Natural killer cell treated with Interleukin-12 subunit alpha and Interleukin-12 subunit beta and Interleukin-15 and Interleukin-18, amount 100 ng/mL, for 72 hours (primary cell): Measurements from ENCODE around the gene AFF3. TPM values are rescaled to one million over a fixed set of nuclear protein-coding genes. Genes with fewer than 3 reads are reported as not detected.
"Not testable (repeated sequence)": the region's sequence is repeated elsewhere in the genome, so short reads cannot be mapped to it uniquely, and the experiment has no call there.

ENCODE experiments used
- ATAC-seq, 2 donors: fragments of 150-1000 bp; cut with Tn5 transposase in 1 of 2; sonication (Bioruptor Pico), chemical (Tn5 transposase) in 1 of 2; 2 replicates each; pipeline ENCODE4 v1.10.0; 2021
- DNase-seq: peaks from one replicate; pipeline ENCODE4 v3.0.0; 2022; ENCODE audit warnings: low spot score
- H3K27ac Mint-ChIP-seq, 2 donors: 1 replicate in 1 of 2; 2 replicates in 1 of 2; pipeline ENCODE4 v1.8.0; 2022; ENCODE audit warnings: mixed read lengths in 2 of 2, mild to moderate bottlenecking in 1 of 2, moderate library complexity in 1 of 2
- H3K27me3 Mint-ChIP-seq, 2 donors: 1 replicate in 1 of 2; 2 replicates in 1 of 2; pipeline ENCODE4 v1.8.0; 2022; ENCODE audit warnings: mixed read lengths in 2 of 2
- H3K36me3 Mint-ChIP-seq: one replicate; pipeline ENCODE4 v1.8.0; 2022; ENCODE audit warnings: mixed read lengths
- H3K4me1 Mint-ChIP-seq, 2 donors: 1 replicate in 1 of 2; 2 replicates in 1 of 2; pipeline ENCODE4 v1.8.0; 2022; ENCODE audit warnings: low read depth in 2 of 2, mixed read lengths in 2 of 2, mild to moderate bottlenecking in 1 of 2
- H3K4me3 Mint-ChIP-seq: one replicate; pipeline ENCODE4 v1.8.0; 2022; ENCODE audit warnings: mixed read lengths
- H3K9me3 Mint-ChIP-seq: 2 replicates; pipeline ENCODE4 v1.8.0; 2022; ENCODE audit warnings: mixed read lengths
- total RNA-seq, 2 donors: library from RNA; stranded (reverse); gene quantifications; one replicate each; pipeline ENCODE4 v1.2.3, GENCODE V29; 2022

Gene AFF3
- total RNA-seq, 2 donors from 2014 or later, result 1.5 TPM; not detected in 1

DNA sequence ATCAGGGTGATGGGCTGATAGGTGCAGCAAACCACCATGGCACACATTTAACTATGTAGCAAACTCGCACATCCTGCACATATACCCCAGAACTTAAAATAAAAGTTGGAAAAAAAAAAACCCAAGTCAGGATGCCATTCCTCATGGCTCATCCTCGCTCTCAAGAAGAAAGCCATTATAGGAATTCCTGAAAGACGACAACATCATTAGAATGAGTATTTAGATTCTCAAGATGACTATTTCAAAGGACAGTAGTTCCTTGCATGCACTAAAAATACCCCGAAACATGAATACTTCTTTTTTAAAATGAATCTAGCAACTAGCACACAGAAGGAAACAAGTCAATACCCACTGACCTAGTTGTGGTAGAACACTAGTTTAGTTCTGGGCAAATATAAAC is 366.8 kb downstream of the AFF3 start:
- Mint-ChIP-seq H3K27me3 (peaks cover 13 to 37% of the 10 kb centered on the region in 2 donors), H3K9me3 (peaks cover 3% of the 10 kb centered on the region), H3K36me3 (no peaks in the 10 kb centered on the region), H3K27ac (no peak overlapping the region), H3K4me1 (no peaks in the 10 kb centered on the region), H3K4me3 (no peak overlapping the region)
- ATAC-seq (no peak), DNase-seq (no peak)

DNA sequence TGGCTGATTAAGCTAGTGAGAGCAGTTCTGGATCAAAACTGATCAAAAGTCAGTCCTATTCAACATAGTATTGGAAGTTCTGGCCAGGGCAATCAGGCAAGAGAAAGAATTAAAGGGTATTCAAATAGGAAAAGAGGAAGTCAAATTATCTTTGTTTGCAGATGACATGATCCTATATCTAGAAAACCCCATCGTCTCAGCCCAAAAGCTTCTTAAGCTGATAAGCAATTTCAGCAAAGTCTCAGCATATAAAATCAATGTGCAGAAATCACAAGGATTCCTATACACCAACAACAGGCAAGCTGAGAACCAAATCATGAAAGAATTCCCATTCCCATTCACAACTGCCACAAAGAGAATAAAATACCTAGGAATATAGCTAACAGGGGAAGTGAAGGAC is 368.7 kb downstream of the AFF3 start:
- H3K36me3 Mint-ChIP-seq, H3K4me1 Mint-ChIP-seq, DNase-seq, H3K4me3 Mint-ChIP-seq, ATAC-seq, H3K9me3 Mint-ChIP-seq, H3K27ac Mint-ChIP-seq: not testable (repeated sequence)
- peaks cover 9 to 31% of the 10 kb centered on the region in 2 donors for H3K27me3 Mint-ChIP-seq

- ATAC-seq (no peak), DNase-seq (no peak)
- Mint-ChIP-seq H3K9me3 (no peaks in the 10 kb centered on the region), H3K4me3 (no peak overlapping the region), H3K27ac (no peak overlapping the region), H3K27me3 (peaks cover 9 to 26% of the 10 kb centered on the region in 2 donors), H3K4me1 (no peaks in the 10 kb centered on the region), H3K36me3 (no peaks in the 10 kb centered on the region)
These were observed 369.6 kb downstream of the AFF3 start for GRCh38 chr2:99772591-99773331.

- H3K4me1 Mint-ChIP-seq, result no peaks in the 10 kb centered on the region
- no peak for DNase-seq
These were observed 370.6 kb downstream of the AFF3 start for GRCh38 chr2:99771681-99772333.

GRCh38 chr2:99770876-99771275 is 371.5 kb downstream of the AFF3 start:
- H3K4me1 Mint-ChIP-seq, result no peaks in the 10 kb centered on the region

More at GRCh38 chr2:99771681-99772333, 370.6 kb downstream of the AFF3 start:
- Mint-ChIP-seq H3K36me3 (no peaks in the 10 kb centered on the region), H3K4me3 (no peak overlapping the region), H3K27ac (no peak overlapping the region), H3K27me3 (peaks cover 9 to 26% of the 10 kb centered on the region in 2 donors), H3K9me3 (no peaks in the 10 kb centered on the region)
- ATAC-seq, result no peak

GRCh38 chr2:99765731-99766318 is 376.6 kb downstream of the AFF3 start:
- Mint-ChIP-seq H3K27ac (no peak overlapping the region), H3K27me3 (peaks cover 2 to 8% of the 10 kb centered on the region in 2 donors), H3K9me3 (no peaks in the 10 kb centered on the region), H3K4me1 (no peaks in the 10 kb centered on the region), H3K36me3 (no peaks in the 10 kb centered on the region), H3K4me3 (no peak overlapping the region)
- no peak for DNase-seq
- no peak for ATAC-seq

More at GRCh38 chr2:99770876-99771275, 371.5 kb downstream of the AFF3 start:
- ATAC-seq (no peak), DNase-seq (no peak)
- Mint-ChIP-seq H3K27ac (no peak overlapping the region), H3K4me3 (no peak overlapping the region), H3K9me3 (no peaks in the 10 kb centered on the region), H3K27me3 (peaks cover 9 to 26% of the 10 kb centered on the region in 2 donors), H3K36me3 (no peaks in the 10 kb centered on the region)

GRCh38 chr2:99763764-99764163 is 378.6 kb downstream of the AFF3 start:
- H3K27ac Mint-ChIP-seq, result no peak overlapping the region
- peaks cover 2 to 8% of the 10 kb centered on the region in 2 donors for H3K27me3 Mint-ChIP-seq
- no peak for ATAC-seq
- H3K4me3 Mint-ChIP-seq, result no peak overlapping the region
- no peaks in the 10 kb centered on the region for H3K9me3 Mint-ChIP-seq
- no peak for DNase-seq
- no peaks in the 10 kb centered on the region for H3K4me1 Mint-ChIP-seq
- no peaks in the 10 kb centered on the region for H3K36me3 Mint-ChIP-seq

GRCh38 chr2:99762714-99763113 is 379.7 kb downstream of the AFF3 start:
- DNase-seq, result no peak
- H3K9me3 Mint-ChIP-seq, result no peaks in the 10 kb centered on the region

GRCh38 chr2:99757611-99758114 is 384.7 kb downstream of the AFF3 start:
- ATAC-seq (no peak), DNase-seq (no peak)
- peaks cover 2 to 8% of the 10 kb centered on the region in 2 donors for H3K27me3 Mint-ChIP-seq
- peaks cover 0 to 5% of the 10 kb centered on the region in 2 donors for H3K4me1 Mint-ChIP-seq
- no peaks in the 10 kb centered on the region for H3K36me3 Mint-ChIP-seq
- no peak overlapping the region for H3K4me3 Mint-ChIP-seq
- no peak overlapping the region for H3K27ac Mint-ChIP-seq
- peaks cover 3% of the 10 kb centered on the region for H3K9me3 Mint-ChIP-seq

More at GRCh38 chr2:99762714-99763113, 379.7 kb downstream of the AFF3 start:
- H3K27me3 Mint-ChIP-seq, result peaks cover 2 to 8% of the 10 kb centered on the region in 2 donors
- no peak overlapping the region for H3K27ac Mint-ChIP-seq
- no peaks in the 10 kb centered on the region for H3K4me1 Mint-ChIP-seq
- peak in 1 of 2 donors; percentile 32 for ATAC-seq
- no peaks in the 10 kb centered on the region for H3K36me3 Mint-ChIP-seq
- no peak overlapping the region for H3K4me3 Mint-ChIP-seq

DNA sequence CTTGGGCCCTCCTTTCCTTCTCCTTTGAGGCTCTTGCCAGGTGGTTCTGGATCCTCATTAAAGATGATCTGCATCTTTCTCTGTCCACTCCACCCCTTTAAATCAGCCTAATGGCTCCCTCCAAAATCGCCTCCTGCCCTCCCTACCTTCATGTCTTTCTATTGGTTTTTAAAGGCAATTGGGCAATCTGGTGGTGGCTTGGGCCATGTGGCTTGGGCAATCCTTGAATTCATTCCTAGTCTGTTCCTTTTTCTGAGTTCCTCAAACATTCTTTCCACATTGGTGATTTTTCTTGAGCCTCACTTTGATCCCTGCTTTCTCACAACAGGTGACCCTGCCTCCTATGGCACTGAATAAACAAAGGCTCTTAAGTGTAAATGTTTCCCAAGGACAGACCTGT is 386.3 kb downstream of the AFF3 start:
- Mint-ChIP-seq H3K4me1 (peaks cover 0 to 5% of the 10 kb centered on the region in 2 donors), H3K27ac (no peak overlapping the region), H3K36me3 (no peaks in the 10 kb centered on the region), H3K27me3 (no peaks in the 10 kb centered on the region), H3K4me3 (no peak overlapping the region), H3K9me3 (peaks cover 3% of the 10 kb centered on the region)
- DNase-seq (no peak), ATAC-seq (no peak)

GRCh38 chr2:99754210-99754609 is 388.2 kb downstream of the AFF3 start:
- Mint-ChIP-seq H3K27me3 (no peaks in the 10 kb centered on the region), H3K4me3 (no peak overlapping the region), H3K9me3 (peaks cover 3% of the 10 kb centered on the region), H3K4me1 (peaks cover 0 to 5% of the 10 kb centered on the region in 2 donors), H3K27ac (no peak overlapping the region), H3K36me3 (no peaks in the 10 kb centered on the region)
- DNase-seq, result no peak
- ATAC-seq, result no peak

DNA sequence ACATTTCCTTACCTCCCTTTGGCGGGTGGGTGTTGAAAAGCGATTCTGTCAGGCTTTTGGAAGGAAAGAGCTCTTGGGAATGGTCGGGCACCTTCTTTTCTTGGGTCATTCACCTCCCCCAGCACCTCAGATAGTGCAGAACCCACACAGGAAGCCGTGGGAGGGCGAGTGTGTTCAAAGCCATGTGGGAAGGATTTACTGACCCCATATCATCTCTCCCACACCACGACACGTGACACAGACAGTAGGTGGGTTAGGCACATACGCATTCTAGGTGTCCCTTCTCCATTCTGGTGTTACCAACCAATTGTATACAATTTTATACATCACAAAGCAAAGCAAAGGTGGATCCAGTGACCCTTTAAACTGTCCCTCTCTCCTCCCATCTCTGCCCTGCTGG is 388.9 kb downstream of the AFF3 start:
- ATAC-seq (no peak), DNase-seq (no peak)
- no peaks in the 10 kb centered on the region for H3K27me3 Mint-ChIP-seq
- peaks cover 3% of the 10 kb centered on the region for H3K9me3 Mint-ChIP-seq
- no peaks in the 10 kb centered on the region for H3K36me3 Mint-ChIP-seq
- H3K27ac Mint-ChIP-seq, result no peak overlapping the region
- peaks cover 0 to 5% of the 10 kb centered on the region in 2 donors for H3K4me1 Mint-ChIP-seq
- H3K4me3 Mint-ChIP-seq, result no peak overlapping the region

- no peaks in the 10 kb centered on the region for H3K9me3 Mint-ChIP-seq
- peaks cover 0 to 9% of the 10 kb centered on the region in 2 donors for H3K27me3 Mint-ChIP-seq
- H3K27ac Mint-ChIP-seq, result no peak overlapping the region
- no peak overlapping the region for H3K4me3 Mint-ChIP-seq
- no peaks in the 10 kb centered on the region for H3K4me1 Mint-ChIP-seq
- ATAC-seq (peak in 1 of 2 donors; percentile 62), DNase-seq (no peak)
- H3K36me3 Mint-ChIP-seq, result no peaks in the 10 kb centered on the region
These were observed 394.0 kb downstream of the AFF3 start for GRCh38 chr2:99748344-99748743.

GRCh38 chr2:99747842-99748241 is 394.5 kb downstream of the AFF3 start:
- ATAC-seq, result peak in 1 of 2 donors; percentile 20
- Mint-ChIP-seq H3K9me3 (peaks cover 2% of the 10 kb centered on the region), H3K27ac (no peak overlapping the region), H3K4me1 (no peaks in the 10 kb centered on the region), H3K27me3 (peaks cover 4 to 14% of the 10 kb centered on the region in 2 donors), H3K4me3 (no peak overlapping the region), H3K36me3 (no peaks in the 10 kb centered on the region)
- no peak for DNase-seq
